Muscle layer of duodenum (tissue), 2 donors: ENCODE data around the gene TARP.
"Not testable (repeated sequence)": the region's sequence is repeated elsewhere in the genome, so short reads cannot be mapped to it uniquely, and the experiment has no call there.

ENCODE experiments used
- H3K27ac ChIP-seq: one replicate; pipeline ENCODE4 v1.7.0; 2013; ENCODE audit warnings: mild to moderate bottlenecking, low read length
- H3K27me3 ChIP-seq: one replicate; pipeline ENCODE4 v1.7.0; 2013; ENCODE audit warnings: low read depth, mild to moderate bottlenecking, control low read depth, low read length
- H3K36me3 ChIP-seq, 2 donors: one replicate each; pipeline ENCODE4 v1.7.0; 2013; ENCODE audit warnings: low read length in 2 of 2, control low read depth in 1 of 2, mild to moderate bottlenecking in 1 of 2; ENCODE audit not compliant: insufficient read depth in 2 of 2, control insufficient read depth in 1 of 2
- H3K4me1 ChIP-seq, 2 donors: one replicate each; pipeline ENCODE4 v1.7.0; 2013; ENCODE audit warnings: low read length in 2 of 2, mild to moderate bottlenecking in 2 of 2, control low read depth in 1 of 2, moderate library complexity in 1 of 2; ENCODE audit not compliant: insufficient read depth in 2 of 2, control insufficient read depth in 1 of 2
- H3K4me3 ChIP-seq, 2 donors: one replicate each; pipeline ENCODE4 v1.7.0; 2013; ENCODE audit warnings: low read length in 2 of 2, low read depth in 1 of 2, mild to moderate bottlenecking in 1 of 2
- H3K9me3 ChIP-seq, 2 donors: one replicate each; pipeline ENCODE4 v1.7.0; 2013; ENCODE audit warnings: low read length in 2 of 2, control low read depth in 1 of 2, mild to moderate bottlenecking in 1 of 2; ENCODE audit not compliant: control insufficient read depth in 1 of 2
- donor health status: healthy.

TARP gene

GRCh38 chr7:38235606-38236005 is 37.8 kb downstream of the TARP start:
- Histone ChIP-seq H3K4me3 (no peak overlapping the region), H3K9me3 (no peaks in the 10 kb centered on the region), H3K36me3 (peaks cover under 1 to 13% of the 10 kb centered on the region in 2 donors), H3K4me1 (no peaks in the 10 kb centered on the region), H3K27ac (no peak overlapping the region), H3K27me3 (no peaks in the 10 kb centered on the region)

- not testable (repeated sequence) for H3K27ac ChIP-seq, H3K4me3 ChIP-seq, H3K9me3 ChIP-seq, H3K27me3 ChIP-seq, H3K4me1 ChIP-seq
- peaks cover 9 to 21% of the 10 kb centered on the region in 2 donors for H3K36me3 ChIP-seq
These were observed 38.7 kb downstream of the TARP start for GRCh38 chr7:38234759-38235158.

GRCh38 chr7:38232502-38233366 is 40.7 kb downstream of the TARP start:
- H3K36me3 ChIP-seq, result peaks cover 18 to 30% of the 10 kb centered on the region in 2 donors
- H3K27ac ChIP-seq, result no peak overlapping the region
- H3K27me3 ChIP-seq, result no peaks in the 10 kb centered on the region
- no peaks in the 10 kb centered on the region for H3K4me1 ChIP-seq
- H3K4me3 ChIP-seq, result no peak overlapping the region
- H3K9me3 ChIP-seq, result no peaks in the 10 kb centered on the region

GRCh38 chr7:38229884-38230642 is 43.4 kb downstream of the TARP start:
- peaks cover 18 to 37% of the 10 kb centered on the region in 2 donors for H3K36me3 ChIP-seq
- H3K27me3 ChIP-seq, result no peaks in the 10 kb centered on the region
- no peak overlapping the region for H3K27ac ChIP-seq
- H3K4me3 ChIP-seq, result no peak overlapping the region
- H3K4me1 ChIP-seq, result no peaks in the 10 kb centered on the region
- H3K9me3 ChIP-seq, result no peaks in the 10 kb centered on the region

GRCh38 chr7:38229386-38229785 is 44.0 kb downstream of the TARP start:
- Histone ChIP-seq H3K9me3 (no peaks in the 10 kb centered on the region), H3K4me3 (no peak overlapping the region), H3K36me3 (peaks cover 18 to 42% of the 10 kb centered on the region in 2 donors), H3K27me3 (no peaks in the 10 kb centered on the region), H3K4me1 (no peaks in the 10 kb centered on the region), H3K27ac (no peak overlapping the region)

GRCh38 chr7:38224392-38224791 is 49.0 kb downstream of the TARP start:
- Histone ChIP-seq H3K27me3 (no peaks in the 10 kb centered on the region), H3K27ac (no peak overlapping the region), H3K4me3 (no peak overlapping the region), H3K4me1 (peaks cover 0 to 11% of the 10 kb centered on the region in 2 donors), H3K9me3 (no peaks in the 10 kb centered on the region), H3K36me3 (peaks cover 20 to 28% of the 10 kb centered on the region in 2 donors)

GRCh38 chr7:38223306-38223705 is 50.1 kb downstream of the TARP start:
- no peak overlapping the region for H3K4me3 ChIP-seq
- no peaks in the 10 kb centered on the region for H3K27me3 ChIP-seq
- H3K36me3 ChIP-seq, result peaks cover 14 to 30% of the 10 kb centered on the region in 2 donors
- no peaks in the 10 kb centered on the region for H3K9me3 ChIP-seq
- no peak overlapping the region for H3K27ac ChIP-seq
- H3K4me1 ChIP-seq, result peaks cover 0 to 11% of the 10 kb centered on the region in 2 donors

GRCh38 chr7:38222481-38223096 is 50.8 kb downstream of the TARP start:
- Histone ChIP-seq H3K9me3 (no peaks in the 10 kb centered on the region), H3K27me3 (no peaks in the 10 kb centered on the region), H3K4me1 (peaks cover 0 to 11% of the 10 kb centered on the region in 2 donors), H3K4me3 (no peak overlapping the region), H3K27ac (no peak overlapping the region), H3K36me3 (peaks cover 14 to 33% of the 10 kb centered on the region in 2 donors)

GRCh38 chr7:38220452-38220851 is 53.0 kb downstream of the TARP start:
- no peak overlapping the region for H3K4me3 ChIP-seq
- peaks cover 14 to 31% of the 10 kb centered on the region in 2 donors for H3K36me3 ChIP-seq
- no peaks in the 10 kb centered on the region for H3K27me3 ChIP-seq
- no peaks in the 10 kb centered on the region for H3K9me3 ChIP-seq
- H3K4me1 ChIP-seq, result peaks cover 0 to 13% of the 10 kb centered on the region in 2 donors
- H3K27ac ChIP-seq, result no peak overlapping the region

- no peaks in the 10 kb centered on the region for H3K9me3 ChIP-seq
- no peak overlapping the region for H3K4me3 ChIP-seq
- peaks cover 0 to 20% of the 10 kb centered on the region in 2 donors for H3K4me1 ChIP-seq
- peaks cover 19 to 26% of the 10 kb centered on the region in 2 donors for H3K36me3 ChIP-seq
- H3K27me3 ChIP-seq, result no peaks in the 10 kb centered on the region
- no peak overlapping the region for H3K27ac ChIP-seq
These were observed 55.8 kb downstream of the TARP start for GRCh38 chr7:38217672-38218071.
